ENCODE results near the gene MEIS2.

DNA sequence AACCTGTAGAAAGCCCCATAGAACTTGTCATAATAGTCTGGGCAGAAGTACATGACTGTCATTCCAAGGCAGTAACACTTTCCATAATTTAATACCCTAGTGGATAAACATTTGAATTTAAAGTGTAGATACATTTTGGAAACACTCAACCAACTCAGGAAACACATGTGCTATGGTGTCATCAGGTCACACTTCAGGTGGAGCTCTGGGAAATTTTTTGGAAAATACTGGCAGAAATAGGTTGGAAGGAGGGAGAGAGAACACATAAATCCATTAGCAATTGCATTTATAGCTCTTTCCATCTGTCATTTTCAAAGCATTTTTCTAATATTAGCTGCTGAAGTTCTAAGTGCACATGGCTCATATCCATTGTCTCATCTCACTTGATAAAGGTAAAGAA, 135.7 kb downstream of the MEIS2 start:
- no peak for TF ChIP-seq TAF1 (IDR thresholded peaks at IDR 0.05; ENCODE audit: low read depth, low read length)
- no peak for TF ChIP-seq POLR2A (IDR thresholded peaks at IDR 0.05; ENCODE audit: low read depth, low read length)
- no peak for TF ChIP-seq POLR2AphosphoS5 (IDR thresholded peaks at IDR 0.05; ENCODE audit: low read depth, low read length)
- TF ChIP-seq PAX5 (IDR thresholded peaks at IDR 0.05; ENCODE audit: insufficient read depth, low read length, severe bottlenecking), result no peak
- TF ChIP-seq POU2F2 (IDR thresholded peaks at IDR 0.05; ENCODE audit: low read depth, low read length), result no peak
- TF ChIP-seq SPI1 (IDR thresholded peaks at IDR 0.05; ENCODE audit: low read depth, low read length), result no peak
